B cell (primary cell): ENCODE data around the gene CCNF. TPM values are rescaled to one million over a fixed set of nuclear protein-coding genes. Genes with fewer than 3 reads are reported as not detected.

Source experiments
- ATAC-seq: fragments of 200-7000 bp; cut with Tn5 transposase; one replicate; pipeline ENCODE4 v1.10.0; 2021; ENCODE audit warnings: low read depth, mild to moderate bottlenecking, moderate number of reproducible peaks, moderate library complexity
- CTCF ChIA-PET: fragments of 350-600 bp; sonication (Branson Sonifier 250); formaldehyde crosslinking; loops from one replicate; lab custom pipeline; 2021; ENCODE audit warnings: antibody characterized with exemption, inconsistent platforms; lab: Charles Lee
- POLR2A ChIA-PET: fragments of 350-600 bp; sonication (Branson Sonifier 250); formaldehyde crosslinking; loops from one replicate; lab custom pipeline; 2021; ENCODE audit warnings: antibody characterized with exemption; lab: Charles Lee
- DNase-seq: peaks from one replicate; pipeline ENCODE4 v3.0.0; 2013
- H2AFZ ChIP-seq: 2 replicates; pipeline ENCODE4 v1.6.1; 2012; ENCODE audit warnings: mild to moderate bottlenecking, low read depth, low read length; ENCODE audit not compliant: insufficient read depth, poor library complexity, severe bottlenecking
- H3K27ac ChIP-seq, 2 donors: 1 replicate in 1 of 2; 2 replicates in 1 of 2; pipeline ENCODE4 v1.5.1; 2012 to 2013; ENCODE audit warnings: low read length in 2 of 2, mild to moderate bottlenecking in 2 of 2, moderate library complexity in 1 of 2
- H3K27me3 ChIP-seq, 4 experiments: fragments of 200-600 bp in 1 of 4; sonication (generic) in 1 of 4; replicated peaks in 1 of 4; 1 replicate in 2 of 4; 2 replicates in 2 of 4; pipeline versions ENCODE4 v1.6.1 to v1.7.0; 2013 to 2016; ENCODE audit warnings: low read length in 3 of 4, mild to moderate bottlenecking in 2 of 4, mixed read lengths in 1 of 4, moderate library complexity in 1 of 4; ENCODE audit not compliant: insufficient read depth in 4 of 4, control insufficient read depth in 3 of 4; ENCODE audit errors: control extremely low read depth in 1 of 4
- H3K36me3 ChIP-seq, 2 experiments: replicated peaks in 1 of 2; 1 replicate in 1 of 2; 2 replicates in 1 of 2; pipeline versions ENCODE4 v1.6.1 to v1.7.1; 2013; ENCODE audit warnings: low read length in 1 of 2; ENCODE audit not compliant: insufficient read depth in 2 of 2, control insufficient read depth in 1 of 2; ENCODE audit errors: control extremely low read depth in 1 of 2, extremely low read depth in 1 of 2
- H3K4me1 ChIP-seq, 2 donors: fragments of 200-600 bp in 1 of 2; sonication (generic) in 1 of 2; 1 replicate in 1 of 2; 2 replicates in 1 of 2; pipeline versions ENCODE4 v1.5.1 to v1.6.1; 2013 to 2017; ENCODE audit warnings: low read length in 2 of 2; ENCODE audit not compliant: control insufficient read depth in 2 of 2, insufficient read depth in 2 of 2
- H3K4me2 ChIP-seq: replicated peaks from 2 replicates; pipeline ENCODE3; 2012; ENCODE audit warnings: mild to moderate bottlenecking, low read depth, low read length; ENCODE audit not compliant: poor library complexity, severe bottlenecking
- H3K4me3 ChIP-seq, 5 experiments: fragments of 200-600 bp in 1 of 5; sonication (generic) in 1 of 5; 1 replicate in 3 of 5; 2 replicates in 2 of 5; pipeline versions ENCODE4 v1.5.1 to v1.7.0; 2011 to 2016; ENCODE audit warnings: low read length in 4 of 5, mild to moderate bottlenecking in 4 of 5, low read depth in 2 of 5, control low read depth in 1 of 5, moderate library complexity in 1 of 5; ENCODE audit not compliant: insufficient read depth in 1 of 5; ENCODE audit errors: control extremely low read depth in 1 of 5, extremely low read depth in 1 of 5
- H3K79me2 ChIP-seq: fragments of 200-600 bp; sonication (generic); one replicate; pipeline ENCODE4 v1.6.0; 2016; ENCODE audit warnings: low read length; ENCODE audit not compliant: control insufficient read depth, insufficient read depth
- H3K9ac ChIP-seq: fragments of 200-600 bp; sonication (generic); 2 replicates; pipeline ENCODE4 v1.6.1; 2017; ENCODE audit warnings: mild to moderate bottlenecking, low read length, moderate library complexity
- H3K9me3 ChIP-seq, 3 donors: one replicate each; pipeline versions ENCODE4 v1.6.1 to v1.7.1; 2013; ENCODE audit warnings: low read length in 2 of 3; ENCODE audit not compliant: control insufficient read depth in 2 of 3, insufficient read depth in 1 of 3; ENCODE audit errors: control extremely low read depth in 1 of 3
- H4K20me1 ChIP-seq: 2 replicates; pipeline ENCODE4 v1.6.0; 2012; ENCODE audit warnings: mild to moderate bottlenecking, low read length; ENCODE audit not compliant: insufficient read depth, control insufficient read depth, poor library complexity, severe bottlenecking
- H3K27ac Mint-ChIP-seq: one replicate; pipeline ENCODE4 v1.8.0; 2021; ENCODE audit warnings: mixed read lengths
- H3K27me3 Mint-ChIP-seq: one replicate; pipeline ENCODE4 v1.8.0; 2021; ENCODE audit warnings: mixed read lengths
- H3K4me1 Mint-ChIP-seq: one replicate; pipeline ENCODE4 v1.8.0; 2021; ENCODE audit warnings: mixed read lengths
- H3K4me3 Mint-ChIP-seq: one replicate; pipeline ENCODE4 v1.8.0; 2021; ENCODE audit warnings: mixed read lengths
- H3K9me3 Mint-ChIP-seq: one replicate; pipeline ENCODE4 v1.8.0; 2022; ENCODE audit warnings: mixed read lengths; ENCODE audit not compliant: insufficient read depth
- EZH2 ChIP-seq: IDR thresholded peaks from 2 replicates; pipeline ENCODE4 v1.6.1; 2012; ENCODE audit warnings: borderline replicate concordance, low read depth, mild to moderate bottlenecking, moderate library complexity, low read length; ENCODE audit not compliant: insufficient read depth, poor library complexity, severe bottlenecking
- WGBS: methylation state at CpG from one replicate; pipeline ENCODE4 v1.1.5; 2013; ENCODE audit warnings: missing lambda C conversion rate; ENCODE audit not compliant: insufficient coverage; 5-methylcytosine and 5-hydroxymethylcytosine counted together
- intact Hi-C: fragments of 100-400 bp; cut with micrococcal nuclease; formaldehyde crosslinking; loops from one replicate; pipeline ENCODE4 v1.10.0; 2022
- polyA plus RNA-seq: library from polyadenylated mRNA; depleted of rRNA; stranded (reverse); fragments of >200 nt; gene quantifications from 2 replicates; pipeline ENCODE4 v1.2.3, GENCODE V29; 2012
- total RNA-seq, 2 donors: library from RNA; stranded (reverse); fragments of 120-200 nt in 1 of 2; gene quantifications; 1 replicate in 1 of 2; 2 replicates in 1 of 2; pipeline versions ENCODE4 v1.2.3 to v1.2.4, GENCODE V29; 2013 to 2022
- TF ChIP-seq, protein P1 (sequence below): fragments of 200-600 bp; IDR thresholded peaks from one replicate; pipeline ENCODE4 v1.8.0; 2022; ENCODE audit warnings: antibody characterized with exemption, mild to moderate bottlenecking

The CCNF gene
- total and polyA plus RNA-seq, 2 donors (not counting 1 experiment from before 2014, with no cell fraction given) = 3.2 to 5.3 TPM

DNA sequence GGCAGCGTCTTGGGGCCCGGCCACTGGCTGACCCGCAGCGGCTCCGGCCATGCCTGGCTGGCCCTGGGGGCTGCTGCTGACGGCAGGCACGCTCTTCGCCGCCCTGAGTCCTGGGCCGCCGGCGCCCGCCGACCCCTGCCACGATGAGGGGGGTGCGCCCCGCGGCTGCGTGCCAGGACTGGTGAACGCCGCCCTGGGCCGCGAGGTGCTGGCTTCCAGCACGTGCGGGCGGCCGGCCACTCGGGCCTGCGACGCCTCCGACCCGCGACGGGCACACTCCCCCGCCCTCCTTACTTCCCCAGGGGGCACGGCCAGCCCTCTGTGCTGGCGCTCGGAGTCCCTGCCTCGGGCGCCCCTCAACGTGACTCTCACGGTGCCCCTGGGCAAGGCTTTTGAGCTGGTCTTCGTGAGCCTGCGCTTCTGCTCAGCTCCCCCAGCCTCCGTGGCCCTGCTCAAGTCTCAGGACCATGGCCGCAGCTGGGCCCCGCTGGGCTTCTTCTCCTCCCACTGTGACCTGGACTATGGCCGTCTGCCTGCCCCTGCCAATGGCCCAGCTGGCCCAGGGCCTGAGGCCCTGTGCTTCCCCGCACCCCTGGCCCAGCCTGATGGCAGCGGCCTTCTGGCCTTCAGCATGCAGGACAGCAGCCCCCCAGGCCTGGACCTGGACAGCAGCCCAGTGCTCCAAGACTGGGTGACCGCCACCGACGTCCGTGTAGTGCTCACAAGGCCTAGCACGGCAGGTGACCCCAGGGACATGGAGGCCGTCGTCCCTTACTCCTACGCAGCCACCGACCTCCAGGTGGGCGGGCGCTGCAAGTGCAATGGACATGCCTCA lies 42.6 kb downstream of the CCNF start:
- H3K36me3 ChIP-seq = no peaks in the 10 kb centered on the region
- peaks cover 17% of the 10 kb centered on the region for H3K79me2 ChIP-seq
- no peak overlapping the region for H3K9ac ChIP-seq
- TF ChIP-seq EZH2 = no peak
- TF ChIP-seq, protein P1, sequence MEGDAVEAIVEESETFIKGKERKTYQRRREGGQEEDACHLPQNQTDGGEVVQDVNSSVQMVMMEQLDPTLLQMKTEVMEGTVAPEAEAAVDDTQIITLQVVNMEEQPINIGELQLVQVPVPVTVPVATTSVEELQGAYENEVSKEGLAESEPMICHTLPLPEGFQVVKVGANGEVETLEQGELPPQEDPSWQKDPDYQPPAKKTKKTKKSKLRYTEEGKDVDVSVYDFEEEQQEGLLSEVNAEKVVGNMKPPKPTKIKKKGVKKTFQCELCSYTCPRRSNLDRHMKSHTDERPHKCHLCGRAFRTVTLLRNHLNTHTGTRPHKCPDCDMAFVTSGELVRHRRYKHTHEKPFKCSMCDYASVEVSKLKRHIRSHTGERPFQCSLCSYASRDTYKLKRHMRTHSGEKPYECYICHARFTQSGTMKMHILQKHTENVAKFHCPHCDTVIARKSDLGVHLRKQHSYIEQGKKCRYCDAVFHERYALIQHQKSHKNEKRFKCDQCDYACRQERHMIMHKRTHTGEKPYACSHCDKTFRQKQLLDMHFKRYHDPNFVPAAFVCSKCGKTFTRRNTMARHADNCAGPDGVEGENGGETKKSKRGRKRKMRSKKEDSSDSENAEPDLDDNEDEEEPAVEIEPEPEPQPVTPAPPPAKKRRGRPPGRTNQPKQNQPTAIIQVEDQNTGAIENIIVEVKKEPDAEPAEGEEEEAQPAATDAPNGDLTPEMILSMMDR = no peak
- H3K4me3 Mint-ChIP-seq = no peak overlapping the region
- H3K4me2 ChIP-seq = peak overlapping the region; percentile 76
- ChIA-PET POLR2A (no interaction called here), CTCF (interaction anchor here (1.5 kb wide), 2 partner anchors 15 to 41 kb away, joined by 3 to 4 read pairs; no protein-coding TSS in a partner anchor)
- H3K4me3 ChIP-seq = peak overlapping the region in 1 of 5 experiments; percentile 29
- H3K4me1 Mint-ChIP-seq = peaks cover 50% of the 10 kb centered on the region
- peaks cover 22% of the 10 kb centered on the region for H3K27me3 Mint-ChIP-seq
- H3K27ac Mint-ChIP-seq = no peak overlapping the region
- peaks cover 0 to 53% (median 33%) of the 10 kb centered on the region in 4 experiments for H3K27me3 ChIP-seq
- no peaks in the 10 kb centered on the region for H3K9me3 ChIP-seq
- H2AFZ ChIP-seq = peak overlapping the region; percentile 16
- intact Hi-C loops = no loop called here
- DNase-seq (peak; percentile 46), ATAC-seq (no peak)
- 31% methylated on average over 61 of the region's 61 CpGs for WGBS
- H3K4me1 ChIP-seq = peaks cover 68 to 74% of the 10 kb centered on the region in 2 donors
- peaks cover 36% of the 10 kb centered on the region for H4K20me1 ChIP-seq
- H3K27ac ChIP-seq = no peak overlapping the region
- H3K9me3 Mint-ChIP-seq = no peaks in the 10 kb centered on the region

DNA sequence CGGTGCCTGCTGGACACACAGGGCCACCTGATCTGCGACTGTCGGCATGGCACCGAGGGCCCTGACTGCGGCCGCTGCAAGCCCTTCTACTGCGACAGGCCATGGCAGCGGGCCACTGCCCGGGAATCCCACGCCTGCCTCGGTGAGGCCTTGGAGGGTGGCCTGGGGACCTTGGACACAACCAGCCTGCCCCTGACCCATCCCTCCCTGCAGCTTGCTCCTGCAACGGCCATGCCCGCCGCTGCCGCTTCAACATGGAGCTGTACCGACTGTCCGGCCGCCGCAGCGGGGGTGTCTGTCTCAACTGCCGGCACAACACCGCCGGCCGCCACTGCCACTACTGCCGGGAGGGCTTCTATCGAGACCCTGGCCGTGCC lies 43.2 kb downstream of the CCNF start:
- H3K4me1 Mint-ChIP-seq = peaks cover 46% of the 10 kb centered on the region
- H2AFZ ChIP-seq = no peak overlapping the region
- H3K27ac Mint-ChIP-seq = no peak overlapping the region
- H3K27me3 Mint-ChIP-seq = peaks cover 22% of the 10 kb centered on the region
- H3K4me3 Mint-ChIP-seq = peak overlapping the region; percentile 81
- ATAC-seq (no peak), DNase-seq (no peak)
- H3K9me3 ChIP-seq = no peaks in the 10 kb centered on the region
- no peak overlapping the region for H3K9ac ChIP-seq
- peaks cover 62 to 68% of the 10 kb centered on the region in 2 donors for H3K4me1 ChIP-seq
- peaks cover 0 to 46% (median 33%) of the 10 kb centered on the region in 4 experiments for H3K27me3 ChIP-seq
- peaks cover 38% of the 10 kb centered on the region for H4K20me1 ChIP-seq
- H3K27ac ChIP-seq = no peak overlapping the region
- no peaks in the 10 kb centered on the region for H3K36me3 ChIP-seq
- intact Hi-C loops = no loop called here
- TF ChIP-seq, protein P1 = no peak
- no peak for TF ChIP-seq EZH2
- H3K9me3 Mint-ChIP-seq = no peaks in the 10 kb centered on the region
- no peak overlapping the region for H3K4me3 ChIP-seq
- 96% methylated on average over 27 of the region's 27 CpGs for WGBS
- ChIA-PET CTCF (interaction anchor here (1.5 to 3.2 kb wide), 3 partner anchors 15 to 42 kb away, joined by 4 to 13 read pairs (median 11); partner anchors contain the start of gene CCNF), POLR2A (no interaction called here)
- peak overlapping the region; percentile 100 for H3K4me2 ChIP-seq
- peaks cover 21% of the 10 kb centered on the region for H3K79me2 ChIP-seq
